PFSK-1 (cell line): ENCODE data around the gene FGF11.

Source experiments
- FOXP2 ChIP-seq: optimal IDR thresholded peaks from 2 replicates; pipeline ENCODE3; 2011; ENCODE audit warnings: borderline replicate concordance, control low read depth, inconsistent platforms; ENCODE audit not compliant: insufficient read depth; ENCODE audit errors: extremely low read length, extremely low read depth
- POLR2AphosphoS5 ChIP-seq: IDR thresholded peaks from 2 replicates; pipeline ENCODE4 v1.6.1; 2012; ENCODE audit warnings: low read depth, mild to moderate bottlenecking, control low read depth, low read length, moderate library complexity
- SIN3A ChIP-seq: IDR thresholded peaks from 2 replicates; pipeline ENCODE4 v1.6.1; 2012; ENCODE audit warnings: mild to moderate bottlenecking, low read length, moderate library complexity, borderline replicate concordance; ENCODE audit not compliant: insufficient read depth
- TAF1 ChIP-seq: IDR thresholded peaks from 2 replicates; pipeline ENCODE4 v1.6.1; 2012; ENCODE audit warnings: low read length, control low read depth, borderline replicate concordance; ENCODE audit not compliant: insufficient read depth
- TF ChIP-seq, protein P1 (sequence below), 2 experiments: IDR thresholded peaks; 2 replicates each; pipeline versions ENCODE4 v1.6.1 to v1.8.0; 2011 to 2012; ENCODE audit warnings: low read depth in 2 of 2, low read length in 2 of 2, control low read depth in 1 of 2, inconsistent platforms in 1 of 2, mild to moderate bottlenecking in 1 of 2, moderate library complexity in 1 of 2; ENCODE audit not compliant: insufficient read depth in 1 of 2

The FGF11 gene

GRCh38 chr17:7426896-7427489 is 12.3 kb upstream of the FGF11 start:
- no peak for TF ChIP-seq SIN3A
- no peak for TF ChIP-seq POLR2AphosphoS5
- TF ChIP-seq FOXP2: no peak
- TF ChIP-seq TAF1: no peak

DNA sequence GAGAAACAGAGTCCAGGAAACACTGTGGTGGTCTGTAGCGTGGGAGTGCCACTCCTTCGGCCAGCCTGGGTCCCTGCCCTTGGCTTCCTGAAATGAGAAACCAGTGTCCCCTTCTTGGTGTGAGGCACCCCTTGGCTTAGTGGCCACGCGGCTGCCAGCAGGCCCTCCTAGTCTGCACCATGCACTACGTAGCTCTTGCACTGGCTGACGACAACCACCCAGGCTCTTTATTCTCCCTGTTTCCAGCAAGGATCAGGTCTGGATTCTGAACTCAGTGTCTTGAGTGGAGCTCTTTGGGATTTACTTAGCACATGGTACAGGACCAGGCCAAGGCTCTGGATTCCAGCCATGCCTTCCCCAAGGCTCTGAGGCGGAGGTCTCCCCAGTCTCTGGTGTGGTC is 11.8 kb upstream of the FGF11 start:
- TF ChIP-seq SIN3A (no peak), FOXP2 (no peak), TAF1 (no peak), POLR2AphosphoS5 (no peak)
- TF ChIP-seq, protein P1, sequence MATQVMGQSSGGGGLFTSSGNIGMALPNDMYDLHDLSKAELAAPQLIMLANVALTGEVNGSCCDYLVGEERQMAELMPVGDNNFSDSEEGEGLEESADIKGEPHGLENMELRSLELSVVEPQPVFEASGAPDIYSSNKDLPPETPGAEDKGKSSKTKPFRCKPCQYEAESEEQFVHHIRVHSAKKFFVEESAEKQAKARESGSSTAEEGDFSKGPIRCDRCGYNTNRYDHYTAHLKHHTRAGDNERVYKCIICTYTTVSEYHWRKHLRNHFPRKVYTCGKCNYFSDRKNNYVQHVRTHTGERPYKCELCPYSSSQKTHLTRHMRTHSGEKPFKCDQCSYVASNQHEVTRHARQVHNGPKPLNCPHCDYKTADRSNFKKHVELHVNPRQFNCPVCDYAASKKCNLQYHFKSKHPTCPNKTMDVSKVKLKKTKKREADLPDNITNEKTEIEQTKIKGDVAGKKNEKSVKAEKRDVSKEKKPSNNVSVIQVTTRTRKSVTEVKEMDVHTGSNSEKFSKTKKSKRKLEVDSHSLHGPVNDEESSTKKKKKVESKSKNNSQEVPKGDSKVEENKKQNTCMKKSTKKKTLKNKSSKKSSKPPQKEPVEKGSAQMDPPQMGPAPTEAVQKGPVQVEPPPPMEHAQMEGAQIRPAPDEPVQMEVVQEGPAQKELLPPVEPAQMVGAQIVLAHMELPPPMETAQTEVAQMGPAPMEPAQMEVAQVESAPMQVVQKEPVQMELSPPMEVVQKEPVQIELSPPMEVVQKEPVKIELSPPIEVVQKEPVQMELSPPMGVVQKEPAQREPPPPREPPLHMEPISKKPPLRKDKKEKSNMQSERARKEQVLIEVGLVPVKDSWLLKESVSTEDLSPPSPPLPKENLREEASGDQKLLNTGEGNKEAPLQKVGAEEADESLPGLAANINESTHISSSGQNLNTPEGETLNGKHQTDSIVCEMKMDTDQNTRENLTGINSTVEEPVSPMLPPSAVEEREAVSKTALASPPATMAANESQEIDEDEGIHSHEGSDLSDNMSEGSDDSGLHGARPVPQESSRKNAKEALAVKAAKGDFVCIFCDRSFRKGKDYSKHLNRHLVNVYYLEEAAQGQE (IDR thresholded peaks at IDR 0.05; ENCODE audit: insufficient read depth in 1 of 2, low read depth in 2 of 2, low read length in 2 of 2): no peak

DNA sequence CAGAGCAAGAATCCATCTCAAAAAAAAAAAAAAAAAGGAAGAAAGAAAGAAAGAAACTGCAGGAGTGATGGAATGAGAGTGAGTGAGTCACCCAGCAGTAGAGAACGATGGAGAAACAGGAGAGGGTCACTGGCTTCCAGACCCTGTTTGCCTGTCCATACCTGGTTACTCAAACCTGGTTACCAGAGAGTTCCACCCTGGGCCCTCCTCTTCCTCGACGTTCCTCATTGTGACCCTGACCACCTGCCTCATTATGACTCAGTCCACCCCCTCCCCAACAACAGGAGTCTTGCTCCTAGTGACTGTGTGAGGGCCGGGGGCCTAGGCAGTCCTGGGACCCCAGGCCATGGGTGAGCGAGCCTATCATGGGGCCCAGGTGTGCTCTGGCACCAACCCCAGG is 10.8 kb upstream of the FGF11 start, which contains the start of gene SPEM3:
Gene SPEM3, plus strand, starts transcription at position 301 of the 400 bp plus-strand sequence. Its CDS starts 46 bp downstream, at position 347.
- no peak for TF ChIP-seq POLR2AphosphoS5
- TF ChIP-seq, protein P1 (IDR thresholded peaks at IDR 0.05; ENCODE audit: insufficient read depth in 1 of 2, low read depth in 2 of 2, low read length in 2 of 2): no peak
- TF ChIP-seq FOXP2: no peak
- TF ChIP-seq SIN3A: no peak
- no peak for TF ChIP-seq TAF1

DNA sequence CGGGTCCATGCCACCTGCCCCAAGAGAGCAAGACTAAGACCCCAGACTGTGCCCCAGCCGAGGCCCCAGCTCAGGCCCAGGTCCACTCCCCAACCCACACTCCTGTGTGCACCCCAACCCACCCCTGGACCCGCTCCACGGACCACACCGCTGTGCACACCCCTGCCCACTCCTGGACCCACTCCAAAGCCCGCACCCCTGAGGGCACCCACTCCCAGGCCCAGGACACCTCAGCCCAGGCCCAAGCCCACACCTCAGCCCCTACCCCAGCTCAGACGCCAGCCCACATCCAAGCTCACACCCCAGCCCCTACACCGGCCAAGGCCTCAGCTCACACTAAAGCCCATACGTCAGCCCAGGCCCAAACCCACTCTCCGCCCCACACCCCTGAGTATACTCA is 9.6 kb upstream of the FGF11 start:
- TF ChIP-seq SIN3A (no peak), POLR2AphosphoS5 (no peak), TAF1 (no peak), FOXP2 (no peak)

DNA sequence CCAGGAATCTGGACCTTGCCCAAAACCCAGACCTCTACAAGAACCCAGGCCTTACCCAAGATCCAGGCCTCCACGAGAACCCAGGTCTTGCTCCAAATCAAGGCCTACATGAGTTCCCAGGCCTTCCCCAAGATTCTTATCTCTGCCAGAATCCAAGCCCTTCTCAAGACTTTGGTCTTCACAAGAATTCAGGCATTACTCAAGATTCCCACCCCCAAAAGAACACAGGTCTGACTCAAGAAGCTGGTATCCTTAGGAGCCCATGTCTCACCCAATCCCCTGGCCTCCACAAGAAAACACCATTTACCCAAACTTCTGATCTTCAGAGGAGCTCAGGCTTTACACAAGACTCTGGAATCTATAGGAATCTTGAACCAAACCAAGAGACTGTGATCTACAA is 8.1 kb upstream of the FGF11 start:
- no peak for TF ChIP-seq POLR2AphosphoS5
- TF ChIP-seq, protein P1 (IDR thresholded peaks at IDR 0.05; ENCODE audit: insufficient read depth in 1 of 2, low read depth in 2 of 2, low read length in 2 of 2): no peak
- no peak for TF ChIP-seq SIN3A
- TF ChIP-seq FOXP2: no peak
- no peak for TF ChIP-seq TAF1

DNA sequence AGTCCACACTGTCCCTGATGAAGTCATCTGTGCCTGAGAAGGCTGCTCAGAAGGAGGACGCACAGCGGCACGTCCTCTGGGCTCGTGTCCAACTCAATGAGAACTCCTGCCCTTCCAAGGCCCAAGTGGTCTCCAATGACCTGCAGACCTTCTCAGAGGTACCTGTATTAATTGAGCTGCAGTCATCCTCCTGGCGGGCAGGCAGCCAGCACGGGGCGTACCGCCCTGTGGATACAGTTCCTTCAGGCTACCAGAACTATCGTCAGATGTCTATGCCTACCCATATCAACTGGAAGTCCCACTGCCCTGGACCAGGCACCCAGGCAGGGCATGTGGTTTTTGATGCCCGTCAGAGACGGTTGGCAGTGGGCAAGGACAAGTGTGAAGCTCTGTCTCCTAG is 7.0 kb upstream of the FGF11 start:
- TF ChIP-seq SIN3A (no peak), POLR2AphosphoS5 (no peak), FOXP2 (no peak), TAF1 (no peak)
- TF ChIP-seq, protein P1 (IDR thresholded peaks at IDR 0.05; ENCODE audit: insufficient read depth in 1 of 2, low read depth in 2 of 2, low read length in 2 of 2): no peak
